ENCODE data around the gene ACOT13.
"Not testable (repeated sequence)": the region's sequence is repeated elsewhere in the genome, so short reads cannot be mapped to it uniquely, and the experiment has no call there.

The ACOT13 gene

GRCh38 chr6:24690593-24690992, 23.7 kb downstream of the ACOT13 start:
- Histone ChIP-seq H3K36me3 (ENCODE audit: control insufficient read depth, insufficient read depth, low read length) (no peaks in the 10 kb centered on the region), H3K4me3 (ENCODE audit: insufficient read depth, low read depth, low read length, poor library complexity, severe bottlenecking) (no peak overlapping the region), H3K27me3 (replicated peaks; ENCODE audit: control insufficient read depth, insufficient read depth, low read length, poor library complexity, severe bottlenecking) (no peaks in the 10 kb centered on the region), H3K27ac (ENCODE audit: insufficient read depth, low read length, poor library complexity, severe bottlenecking) (no peak overlapping the region), H3K4me1 (ENCODE audit: control insufficient read depth, insufficient read depth, low read length, poor library complexity, severe bottlenecking) (no peaks in the 10 kb centered on the region), H3K9me3 (ENCODE audit: control insufficient read depth, low read length) (no peaks in the 10 kb centered on the region)
- no peak for DNase-seq

- Histone ChIP-seq H3K27ac (ENCODE audit: insufficient read depth, low read length, poor library complexity, severe bottlenecking) (no peak overlapping the region), H3K36me3 (ENCODE audit: control insufficient read depth, insufficient read depth, low read length) (no peaks in the 10 kb centered on the region), H3K9me3 (ENCODE audit: control insufficient read depth, low read length) (no peaks in the 10 kb centered on the region), H3K27me3 (replicated peaks; ENCODE audit: control insufficient read depth, insufficient read depth, low read length, poor library complexity, severe bottlenecking) (no peaks in the 10 kb centered on the region), H3K4me3 (ENCODE audit: insufficient read depth, low read depth, low read length, poor library complexity, severe bottlenecking) (no peak overlapping the region), H3K4me1 (ENCODE audit: control insufficient read depth, insufficient read depth, low read length, poor library complexity, severe bottlenecking) (no peaks in the 10 kb centered on the region)
- no peak for DNase-seq
Measured at GRCh38 chr6:24691550-24691949, 24.7 kb downstream of the ACOT13 start.

GRCh38 chr6:24692003-24692402, 25.1 kb downstream of the ACOT13 start:
- H3K4me3 ChIP-seq (ENCODE audit: insufficient read depth, low read depth, low read length, poor library complexity, severe bottlenecking) = no peak overlapping the region
- no peak for DNase-seq
- no peaks in the 10 kb centered on the region for H3K4me1 ChIP-seq (ENCODE audit: control insufficient read depth, insufficient read depth, low read length, poor library complexity, severe bottlenecking)
- H3K36me3 ChIP-seq (ENCODE audit: control insufficient read depth, insufficient read depth, low read length) = no peaks in the 10 kb centered on the region
- no peaks in the 10 kb centered on the region for H3K27me3 ChIP-seq (replicated peaks; ENCODE audit: control insufficient read depth, insufficient read depth, low read length, poor library complexity, severe bottlenecking)
- H3K27ac ChIP-seq (ENCODE audit: insufficient read depth, low read length, poor library complexity, severe bottlenecking) = no peak overlapping the region
- no peaks in the 10 kb centered on the region for H3K9me3 ChIP-seq (ENCODE audit: control insufficient read depth, low read length)

- no peaks in the 10 kb centered on the region for H3K27me3 ChIP-seq (replicated peaks; ENCODE audit: control insufficient read depth, insufficient read depth, low read length, poor library complexity, severe bottlenecking)
- no peaks in the 10 kb centered on the region for H3K36me3 ChIP-seq (ENCODE audit: control insufficient read depth, insufficient read depth, low read length)
- no peaks in the 10 kb centered on the region for H3K9me3 ChIP-seq (ENCODE audit: control insufficient read depth, low read length)
- H3K4me1 ChIP-seq (ENCODE audit: control insufficient read depth, insufficient read depth, low read length, poor library complexity, severe bottlenecking) = no peaks in the 10 kb centered on the region
- no peak overlapping the region for H3K4me3 ChIP-seq (ENCODE audit: insufficient read depth, low read depth, low read length, poor library complexity, severe bottlenecking)
- DNase-seq = no peak
- no peak overlapping the region for H3K27ac ChIP-seq (ENCODE audit: insufficient read depth, low read length, poor library complexity, severe bottlenecking)
Measured at GRCh38 chr6:24692415-24692814, 25.5 kb downstream of the ACOT13 start.

- H3K4me1 ChIP-seq (ENCODE audit: control insufficient read depth, insufficient read depth, low read length, poor library complexity, severe bottlenecking) = no peaks in the 10 kb centered on the region
- no peak overlapping the region for H3K4me3 ChIP-seq (ENCODE audit: insufficient read depth, low read depth, low read length, poor library complexity, severe bottlenecking)
- no peak for DNase-seq
- H3K36me3 ChIP-seq (ENCODE audit: control insufficient read depth, insufficient read depth, low read length) = no peaks in the 10 kb centered on the region
- H3K9me3 ChIP-seq (ENCODE audit: control insufficient read depth, low read length) = no peaks in the 10 kb centered on the region
- H3K27ac ChIP-seq (ENCODE audit: insufficient read depth, low read length, poor library complexity, severe bottlenecking) = no peak overlapping the region
- H3K27me3 ChIP-seq (replicated peaks; ENCODE audit: control insufficient read depth, insufficient read depth, low read length, poor library complexity, severe bottlenecking) = no peaks in the 10 kb centered on the region
Measured at GRCh38 chr6:24692848-24693592, 26.1 kb downstream of the ACOT13 start.

GRCh38 chr6:24694198-24694597, 27.3 kb downstream of the ACOT13 start:
- no peaks in the 10 kb centered on the region for H3K4me1 ChIP-seq (ENCODE audit: control insufficient read depth, insufficient read depth, low read length, poor library complexity, severe bottlenecking)
- DNase-seq = no peak
- H3K27me3 ChIP-seq (replicated peaks; ENCODE audit: control insufficient read depth, insufficient read depth, low read length, poor library complexity, severe bottlenecking) = no peaks in the 10 kb centered on the region
- H3K4me3 ChIP-seq (ENCODE audit: insufficient read depth, low read depth, low read length, poor library complexity, severe bottlenecking) = no peak overlapping the region
- H3K9me3 ChIP-seq (ENCODE audit: control insufficient read depth, low read length) = no peaks in the 10 kb centered on the region
- H3K36me3 ChIP-seq (ENCODE audit: control insufficient read depth, insufficient read depth, low read length) = no peaks in the 10 kb centered on the region
- H3K27ac ChIP-seq (ENCODE audit: insufficient read depth, low read length, poor library complexity, severe bottlenecking) = no peak overlapping the region

- peak; percentile 6 to 13 (median 12) for DNase-seq
- not testable (repeated sequence) for H3K4me3 ChIP-seq (ENCODE audit: insufficient read depth, low read depth, low read length, poor library complexity, severe bottlenecking); H3K27ac ChIP-seq (ENCODE audit: insufficient read depth, low read length, poor library complexity, severe bottlenecking); H3K9me3 ChIP-seq (ENCODE audit: control insufficient read depth, low read length); H3K36me3 ChIP-seq (ENCODE audit: control insufficient read depth, insufficient read depth, low read length); H3K4me1 ChIP-seq (ENCODE audit: control insufficient read depth, insufficient read depth, low read length, poor library complexity, severe bottlenecking); H3K27me3 ChIP-seq (replicated peaks; ENCODE audit: control insufficient read depth, insufficient read depth, low read length, poor library complexity, severe bottlenecking)
Measured at GRCh38 chr6:24695635-24696034, 28.8 kb downstream of the ACOT13 start.

GRCh38 chr6:24696097-24696496, 29.2 kb downstream of the ACOT13 start:
- Histone ChIP-seq H3K27me3 (replicated peaks; ENCODE audit: control insufficient read depth, insufficient read depth, low read length, poor library complexity, severe bottlenecking) (no peaks in the 10 kb centered on the region), H3K4me1 (ENCODE audit: control insufficient read depth, insufficient read depth, low read length, poor library complexity, severe bottlenecking) (no peaks in the 10 kb centered on the region), H3K27ac (ENCODE audit: insufficient read depth, low read length, poor library complexity, severe bottlenecking) (no peak overlapping the region), H3K36me3 (ENCODE audit: control insufficient read depth, insufficient read depth, low read length) (peaks cover 3% of the 10 kb centered on the region), H3K4me3 (ENCODE audit: insufficient read depth, low read depth, low read length, poor library complexity, severe bottlenecking) (no peak overlapping the region), H3K9me3 (ENCODE audit: control insufficient read depth, low read length) (no peaks in the 10 kb centered on the region)
- DNase-seq = no peak

GRCh38 chr6:24699521-24700359, 32.9 kb downstream of the ACOT13 start:
- Histone ChIP-seq H3K4me1 (ENCODE audit: control insufficient read depth, insufficient read depth, low read length, poor library complexity, severe bottlenecking) (no peaks in the 10 kb centered on the region), H3K27ac (ENCODE audit: insufficient read depth, low read length, poor library complexity, severe bottlenecking) (no peak overlapping the region), H3K27me3 (replicated peaks; ENCODE audit: control insufficient read depth, insufficient read depth, low read length, poor library complexity, severe bottlenecking) (no peaks in the 10 kb centered on the region), H3K9me3 (ENCODE audit: control insufficient read depth, low read length) (no peaks in the 10 kb centered on the region), H3K4me3 (ENCODE audit: insufficient read depth, low read depth, low read length, poor library complexity, severe bottlenecking) (no peak overlapping the region), H3K36me3 (ENCODE audit: control insufficient read depth, insufficient read depth, low read length) (peaks cover 19% of the 10 kb centered on the region)
- DNase-seq = no peak

- Histone ChIP-seq H3K27me3 (replicated peaks; ENCODE audit: control insufficient read depth, insufficient read depth, low read length, poor library complexity, severe bottlenecking) (no peaks in the 10 kb centered on the region), H3K4me3 (ENCODE audit: insufficient read depth, low read depth, low read length, poor library complexity, severe bottlenecking) (no peak overlapping the region), H3K4me1 (ENCODE audit: control insufficient read depth, insufficient read depth, low read length, poor library complexity, severe bottlenecking) (no peaks in the 10 kb centered on the region), H3K27ac (ENCODE audit: insufficient read depth, low read length, poor library complexity, severe bottlenecking) (no peak overlapping the region), H3K36me3 (ENCODE audit: control insufficient read depth, insufficient read depth, low read length) (peaks cover 47% of the 10 kb centered on the region), H3K9me3 (ENCODE audit: control insufficient read depth, low read length) (no peaks in the 10 kb centered on the region)
- DNase-seq = no peak
Measured at GRCh38 chr6:24702720-24703282, 35.9 kb downstream of the ACOT13 start.
